ENCODE measurements around the gene ZNF227. TPM values are rescaled to one million over a fixed set of nuclear protein-coding genes. Genes with fewer than 3 reads are reported as not detected.

The ZNF227 gene
- polyA plus RNA-seq, 1 donor (not counting 4 experiments of a cell fraction or from before 2014, with no cell fraction given), result 7.7 TPM

- no peak overlapping the region for H3K4me3 ChIP-seq (ENCODE audit: control insufficient read depth in 2 of 3, extremely low read depth in 1 of 3, insufficient read depth in 2 of 3, low read depth in 1 of 3, low read length in 3 of 3)
- H3K36me3 ChIP-seq (ENCODE audit: control insufficient read depth in 2 of 2, extremely low read depth in 1 of 2, insufficient read depth in 2 of 2, low read length in 2 of 2), result no peaks in the 10 kb centered on the region
- no peak overlapping the region for H3K27ac ChIP-seq (ENCODE audit: control insufficient read depth, insufficient read depth, low read length)
- no peak overlapping the region for H2AFZ ChIP-seq (ENCODE audit: control insufficient read depth, low read length)
- no peaks in the 10 kb centered on the region for H3K9me1 ChIP-seq (ENCODE audit: control insufficient read depth, extremely low read depth, insufficient read depth, low read length)
- FAIRE-seq, result no peak
- H3K27me3 ChIP-seq (ENCODE audit: control insufficient read depth, extremely low read depth, insufficient read depth, low read length), result no peaks in the 10 kb centered on the region
- TF ChIP-seq, protein P1, sequence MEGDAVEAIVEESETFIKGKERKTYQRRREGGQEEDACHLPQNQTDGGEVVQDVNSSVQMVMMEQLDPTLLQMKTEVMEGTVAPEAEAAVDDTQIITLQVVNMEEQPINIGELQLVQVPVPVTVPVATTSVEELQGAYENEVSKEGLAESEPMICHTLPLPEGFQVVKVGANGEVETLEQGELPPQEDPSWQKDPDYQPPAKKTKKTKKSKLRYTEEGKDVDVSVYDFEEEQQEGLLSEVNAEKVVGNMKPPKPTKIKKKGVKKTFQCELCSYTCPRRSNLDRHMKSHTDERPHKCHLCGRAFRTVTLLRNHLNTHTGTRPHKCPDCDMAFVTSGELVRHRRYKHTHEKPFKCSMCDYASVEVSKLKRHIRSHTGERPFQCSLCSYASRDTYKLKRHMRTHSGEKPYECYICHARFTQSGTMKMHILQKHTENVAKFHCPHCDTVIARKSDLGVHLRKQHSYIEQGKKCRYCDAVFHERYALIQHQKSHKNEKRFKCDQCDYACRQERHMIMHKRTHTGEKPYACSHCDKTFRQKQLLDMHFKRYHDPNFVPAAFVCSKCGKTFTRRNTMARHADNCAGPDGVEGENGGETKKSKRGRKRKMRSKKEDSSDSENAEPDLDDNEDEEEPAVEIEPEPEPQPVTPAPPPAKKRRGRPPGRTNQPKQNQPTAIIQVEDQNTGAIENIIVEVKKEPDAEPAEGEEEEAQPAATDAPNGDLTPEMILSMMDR (optimal IDR thresholded peaks at IDR 0.05 in 1 of 3, IDR thresholded peaks at IDR 0.05 in 1 of 3, conservative IDR thresholded peaks at IDR 0.05 in 1 of 3; ENCODE audit: extremely low read depth in 1 of 3, insufficient read depth in 2 of 3, low read length in 3 of 3), result no peak
- TF ChIP-seq EZH2 (IDR thresholded peaks at IDR 0.05; ENCODE audit: low read length), result no peak
- H4K20me1 ChIP-seq (ENCODE audit: control insufficient read depth, extremely low read depth, insufficient read depth, low read length), result no peaks in the 10 kb centered on the region
- dilution Hi-C loops (cut with MboI; ENCODE audit: extremely low pct_ligation_motif_present, low sequenced_read_pairs), result no loop called here
- H3K9me3 ChIP-seq (ENCODE audit: control insufficient read depth, low read depth, low read length), result no peaks in the 10 kb centered on the region
- no peaks in the 10 kb centered on the region for H3K4me1 ChIP-seq (ENCODE audit: control insufficient read depth, extremely low read depth, insufficient read depth, low read length)
- H3K9ac ChIP-seq (ENCODE audit: control insufficient read depth, extremely low read depth, insufficient read depth, low read length), result no peak overlapping the region
- no peak overlapping the region for H3K4me2 ChIP-seq (ENCODE audit: control insufficient read depth, extremely low read depth, insufficient read depth, low read depth, low read length)
- no peak for DNase-seq (ENCODE audit: low read depth, low spot score)
- H3K79me2 ChIP-seq (ENCODE audit: control insufficient read depth, insufficient read depth, low read length), result no peaks in the 10 kb centered on the region
Measured at GRCh38 chr19:44192127-44192526, 20.2 kb upstream of the ZNF227 start.

- Histone ChIP-seq H3K4me2 (ENCODE audit: control insufficient read depth, extremely low read depth, insufficient read depth, low read depth, low read length) (no peak overlapping the region), H3K9ac (ENCODE audit: control insufficient read depth, extremely low read depth, insufficient read depth, low read length) (no peak overlapping the region), H3K4me3 (ENCODE audit: control insufficient read depth in 2 of 3, extremely low read depth in 1 of 3, insufficient read depth in 2 of 3, low read depth in 1 of 3, low read length in 3 of 3) (no peak overlapping the region), H3K9me1 (ENCODE audit: control insufficient read depth, extremely low read depth, insufficient read depth, low read length) (no peaks in the 10 kb centered on the region), H3K27ac (ENCODE audit: control insufficient read depth, insufficient read depth, low read length) (no peak overlapping the region), H3K4me1 (ENCODE audit: control insufficient read depth, extremely low read depth, insufficient read depth, low read length) (no peaks in the 10 kb centered on the region), H3K79me2 (ENCODE audit: control insufficient read depth, insufficient read depth, low read length) (no peaks in the 10 kb centered on the region), H4K20me1 (ENCODE audit: control insufficient read depth, extremely low read depth, insufficient read depth, low read length) (no peaks in the 10 kb centered on the region), H3K27me3 (ENCODE audit: control insufficient read depth, extremely low read depth, insufficient read depth, low read length) (no peaks in the 10 kb centered on the region), H3K36me3 (ENCODE audit: control insufficient read depth in 2 of 2, extremely low read depth in 1 of 2, insufficient read depth in 2 of 2, low read length in 2 of 2) (no peaks in the 10 kb centered on the region), H3K9me3 (ENCODE audit: control insufficient read depth, low read depth, low read length) (no peaks in the 10 kb centered on the region), H2AFZ (ENCODE audit: control insufficient read depth, low read length) (no peak overlapping the region)
- dilution Hi-C loops (cut with MboI; ENCODE audit: extremely low pct_ligation_motif_present, low sequenced_read_pairs), result no loop called here
- no peak for FAIRE-seq
- TF ChIP-seq, protein P1 (optimal IDR thresholded peaks at IDR 0.05 in 1 of 3, IDR thresholded peaks at IDR 0.05 in 1 of 3, conservative IDR thresholded peaks at IDR 0.05 in 1 of 3; ENCODE audit: extremely low read depth in 1 of 3, insufficient read depth in 2 of 3, low read length in 3 of 3), result no peak
- no peak for TF ChIP-seq EZH2 (IDR thresholded peaks at IDR 0.05; ENCODE audit: low read length)
- DNase-seq (ENCODE audit: low read depth, low spot score), result no peak
Measured at GRCh38 chr19:44196772-44197171, 15.6 kb upstream of the ZNF227 start.

Data from keratinocyte (primary cell).